Measurements from ENCODE around the gene RAD51AP1.
A peak's percentile ranks its signal among the peaks of the same experiment; 100 is the strongest.

RAD51AP1 gene

DNA sequence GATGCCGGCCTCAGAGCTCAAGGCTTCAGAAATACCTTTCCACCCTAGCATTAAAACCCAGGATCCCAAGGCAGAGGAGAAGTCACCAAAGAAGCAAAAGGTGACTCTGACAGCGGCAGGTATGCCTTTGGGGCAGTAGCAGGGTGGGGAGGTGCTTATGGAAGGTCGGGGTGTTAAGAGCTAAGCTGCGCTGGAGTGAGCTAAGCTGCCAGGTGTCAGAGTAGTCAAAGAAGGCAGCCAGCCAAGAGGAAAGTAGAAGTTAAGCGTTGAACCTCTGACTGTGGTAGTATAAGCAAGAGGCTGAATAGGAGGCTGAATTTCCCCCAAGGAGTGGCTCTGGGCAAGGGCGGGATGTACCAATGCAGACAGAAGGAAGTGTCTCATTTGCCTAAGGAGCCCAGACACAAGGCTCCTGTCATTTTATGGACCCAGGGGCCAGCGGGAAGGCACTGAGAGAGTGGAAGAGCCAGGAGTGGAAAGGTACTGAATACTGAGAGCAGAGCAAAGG lies 52.5 kb downstream of the RAD51AP1 start:
- no peak for DNase-seq (ENCODE audit: low read depth)

DNA sequence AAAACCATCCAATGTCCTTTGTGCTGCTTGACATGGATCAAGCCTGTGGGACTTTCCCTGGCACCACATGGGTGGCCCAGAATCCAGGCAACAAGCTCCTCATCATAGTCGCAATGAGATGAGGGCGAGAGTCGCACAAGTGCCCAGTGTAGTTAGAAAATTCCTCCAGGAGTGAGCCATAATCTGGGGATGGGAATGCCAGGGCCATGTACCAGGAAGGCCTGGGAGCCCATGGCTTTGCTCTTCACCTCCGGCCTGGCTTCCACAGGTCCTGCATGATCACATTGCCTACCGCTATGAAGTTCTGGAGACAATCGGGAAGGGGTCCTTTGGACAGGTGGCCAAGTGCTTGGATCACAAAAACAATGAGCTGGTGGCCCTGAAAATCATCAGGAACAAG lies 57.2 kb downstream of the RAD51AP1 start:
- no peak for DNase-seq (ENCODE audit: low read depth)

DNA sequence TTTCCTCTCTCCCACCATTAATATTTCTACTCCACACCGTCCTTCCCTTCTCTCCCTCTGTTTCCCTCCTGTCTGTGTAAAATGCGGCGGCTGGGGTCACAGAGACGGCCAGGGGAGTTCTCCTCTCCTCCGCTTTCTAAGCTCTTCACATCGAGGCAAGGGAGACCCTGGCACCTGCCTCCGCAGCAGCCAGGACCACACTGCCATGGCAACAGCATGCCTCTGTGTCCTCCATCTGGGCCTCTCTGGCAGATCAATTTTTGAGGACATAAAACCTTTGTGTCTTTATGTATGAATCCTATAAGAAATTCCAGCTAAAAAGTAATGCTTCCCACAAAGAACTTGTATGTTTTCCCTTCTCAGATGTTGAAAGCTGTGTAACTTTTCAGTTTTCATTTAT lies 64.7 kb downstream of the RAD51AP1 start:
- no peak for DNase-seq (ENCODE audit: low read depth)

DNA sequence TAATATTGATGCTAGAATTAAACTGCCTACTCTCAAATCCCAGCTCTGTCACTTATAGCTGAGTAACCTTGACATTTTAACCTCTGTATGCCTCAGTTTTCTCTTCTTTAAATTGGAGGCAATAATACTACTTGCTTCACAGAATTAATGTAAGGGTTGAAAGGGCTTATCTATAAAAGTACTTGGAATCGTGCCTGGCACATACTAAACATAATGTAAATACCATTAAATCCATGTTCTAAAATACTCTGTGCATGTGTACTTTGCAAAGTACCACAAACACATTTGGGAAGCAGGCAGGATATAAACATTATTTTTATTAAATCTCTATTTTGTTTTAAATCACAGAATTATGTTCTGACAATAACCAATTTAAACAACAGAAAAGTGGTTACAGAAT lies 65.3 kb downstream of the RAD51AP1 start:
- no peak for DNase-seq (ENCODE audit: low read depth)

DNA sequence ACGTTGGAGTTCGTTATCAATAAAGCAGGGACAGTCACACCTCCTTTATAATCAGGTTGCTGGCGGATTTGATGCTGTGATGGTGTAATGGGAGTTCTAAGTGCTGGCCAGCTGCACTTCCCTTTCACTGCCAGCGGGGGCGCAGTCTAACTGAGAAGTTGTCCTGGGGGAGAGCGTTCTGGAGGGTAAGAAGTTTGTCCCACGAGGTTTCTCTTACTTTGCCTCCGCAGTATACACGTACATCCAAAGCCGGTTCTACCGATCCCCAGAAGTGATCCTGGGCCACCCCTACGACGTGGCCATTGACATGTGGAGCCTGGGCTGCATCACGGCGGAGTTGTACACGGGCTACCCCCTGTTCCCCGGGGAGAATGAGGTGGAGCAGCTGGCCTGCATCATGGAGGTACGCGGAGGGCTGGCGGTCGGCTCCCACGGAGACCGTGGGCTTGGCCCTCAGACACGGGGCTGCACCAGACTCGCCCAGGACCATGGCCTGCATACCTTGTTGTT lies 66.0 kb downstream of the RAD51AP1 start:
- DNase-seq (ENCODE audit: low read depth): peak; percentile 83

DNA sequence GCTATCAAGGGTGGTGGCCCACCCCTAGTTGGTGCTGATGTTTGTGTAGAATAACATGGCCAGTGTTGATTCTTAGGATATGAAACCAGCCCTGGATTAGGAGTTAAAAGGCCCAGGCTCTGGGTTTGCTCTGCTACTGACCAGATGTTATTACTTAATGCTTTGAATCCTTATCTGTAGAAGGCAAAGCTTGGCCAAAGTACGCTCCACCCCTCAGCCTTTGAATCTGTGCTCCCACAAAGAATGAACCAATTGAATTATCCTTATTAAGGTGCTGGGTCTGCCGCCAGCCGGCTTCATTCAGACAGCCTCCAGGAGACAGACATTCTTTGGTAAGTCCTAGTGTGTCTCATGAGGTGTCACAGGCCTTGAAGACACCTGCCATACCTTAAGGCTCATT lies 68.4 kb downstream of the RAD51AP1 start:
- DNase-seq (ENCODE audit: low read depth): no peak

DNA sequence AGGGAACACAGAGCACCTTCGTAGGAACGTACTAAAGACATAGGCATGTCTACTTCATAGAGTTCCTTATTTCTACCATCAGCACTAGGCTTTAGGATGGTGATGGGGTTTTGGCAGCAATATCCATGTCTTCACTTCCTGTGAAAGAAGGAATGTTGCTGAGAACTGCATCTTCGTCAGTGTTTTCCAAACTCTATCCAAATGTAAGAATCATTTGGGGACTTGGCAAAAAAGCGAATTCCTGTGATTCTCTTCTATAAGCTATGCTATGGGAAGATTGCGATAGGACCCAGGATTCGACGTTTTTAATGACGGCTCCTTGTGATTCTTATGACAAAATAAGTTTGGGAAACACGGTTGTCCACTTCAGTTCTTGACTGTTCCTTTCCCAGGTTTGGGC lies 70.4 kb downstream of the RAD51AP1 start:
- DNase-seq (ENCODE audit: low read depth): no peak
